Lower leg skin (tissue), 4 donors: Measurements from ENCODE around the gene DHPS. TPM values are rescaled to one million over a fixed set of nuclear protein-coding genes. Genes with fewer than 3 reads are reported as not detected.

Experiments used
- DNase-seq, 2 donors: peaks; one replicate each; pipeline ENCODE4 v3.0.0-alpha.2; 2019; ENCODE audit warnings: low spot score in 2 of 2
- H3K4me3 ChIP-seq: fragments of 200-600 bp; sonication (generic); 2 replicates; pipeline ENCODE4 v1.5.1; 2017; ENCODE audit warnings: mild to moderate bottlenecking, low read depth; ENCODE audit not compliant: poor library complexity, severe bottlenecking
- POLR2A ChIP-seq, 2 donors: fragments of 450-650 bp; IDR thresholded peaks; one replicate each; pipeline ENCODE4 v1.6.1; 2016 to 2017; ENCODE audit warnings: antibody characterized with exemption in 2 of 2, mild to moderate bottlenecking in 1 of 2, moderate library complexity in 1 of 2
- WGBS, 2 donors: methylation state at CpG; one replicate each; pipeline ENCODE4 v1.1.5; 2018; 5-methylcytosine and 5-hydroxymethylcytosine counted together
- intact Hi-C: fragments of 100-400 bp; cut with DNase I; formaldehyde crosslinking; loops from one replicate; pipeline ENCODE4 v1.15.0; 2023; ENCODE audit warnings: low total_unique reads
- total RNA-seq, 4 donors: library from RNA; depleted of rRNA; stranded (reverse); fragments of >200 nt; gene quantifications; one replicate each; pipeline ENCODE4 v1.1.0, GENCODE V29; 2016
- TF ChIP-seq, protein P1 (sequence below), 3 donors: fragments of 450-650 bp; IDR thresholded peaks; one replicate each; pipeline ENCODE4 v1.5.1; 2016; ENCODE audit warnings: antibody characterized with exemption in 3 of 3, mild to moderate bottlenecking in 3 of 3, moderate library complexity in 2 of 3

The DHPS gene
- total RNA-seq, 4 donors from 2014 or later = 101 to 218 (median 159) TPM

DNA sequence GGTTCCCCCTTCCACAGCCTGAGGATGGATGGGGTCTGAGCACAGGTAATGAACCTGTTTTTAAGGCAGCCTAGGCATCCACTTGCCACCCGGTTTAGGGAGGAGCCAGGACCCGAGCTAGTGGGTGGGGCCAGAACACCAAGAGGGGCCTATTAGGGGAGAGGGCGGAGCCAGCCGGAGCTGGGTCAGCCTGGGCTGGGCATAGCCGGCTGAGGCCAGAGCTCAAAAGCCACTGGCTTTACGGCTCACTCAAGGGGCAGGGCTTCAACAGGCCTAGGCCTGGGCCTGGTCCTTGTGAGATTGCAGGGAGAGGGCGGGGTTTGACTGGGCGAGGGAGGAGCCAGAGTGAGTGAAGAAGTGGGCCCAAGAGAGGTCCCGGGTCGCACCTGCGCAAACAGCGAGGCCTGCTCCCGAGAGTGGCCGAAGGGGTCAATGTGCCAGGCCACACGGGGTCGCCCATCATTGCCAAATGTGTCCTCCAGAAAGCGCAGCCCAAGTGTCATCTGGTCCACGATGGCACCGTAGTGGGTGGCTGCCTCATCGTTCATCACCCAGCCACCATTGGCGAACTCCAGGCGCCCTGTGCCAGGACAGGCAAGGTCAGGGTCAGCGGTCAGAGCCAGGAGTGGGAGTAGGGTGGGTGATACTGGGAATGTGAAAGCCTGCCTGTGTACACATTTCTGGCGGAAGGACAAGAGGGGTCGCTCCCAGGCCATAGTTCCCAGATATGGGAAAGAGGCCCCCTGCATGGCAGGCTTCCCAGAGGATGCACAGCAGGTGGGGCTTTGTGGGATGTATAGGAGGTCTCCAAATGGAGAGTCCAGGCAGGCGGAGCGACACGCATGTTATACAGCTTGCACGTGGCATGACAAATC, 17.0 kb downstream of the DHPS start:
- no peak overlapping the region for H3K4me3 ChIP-seq
- intact Hi-C loops = no loop called here
- 81 to 86% methylated on average over 28 of the region's 29 CpGs for WGBS, 2 donors
- TF ChIP-seq, protein P1, sequence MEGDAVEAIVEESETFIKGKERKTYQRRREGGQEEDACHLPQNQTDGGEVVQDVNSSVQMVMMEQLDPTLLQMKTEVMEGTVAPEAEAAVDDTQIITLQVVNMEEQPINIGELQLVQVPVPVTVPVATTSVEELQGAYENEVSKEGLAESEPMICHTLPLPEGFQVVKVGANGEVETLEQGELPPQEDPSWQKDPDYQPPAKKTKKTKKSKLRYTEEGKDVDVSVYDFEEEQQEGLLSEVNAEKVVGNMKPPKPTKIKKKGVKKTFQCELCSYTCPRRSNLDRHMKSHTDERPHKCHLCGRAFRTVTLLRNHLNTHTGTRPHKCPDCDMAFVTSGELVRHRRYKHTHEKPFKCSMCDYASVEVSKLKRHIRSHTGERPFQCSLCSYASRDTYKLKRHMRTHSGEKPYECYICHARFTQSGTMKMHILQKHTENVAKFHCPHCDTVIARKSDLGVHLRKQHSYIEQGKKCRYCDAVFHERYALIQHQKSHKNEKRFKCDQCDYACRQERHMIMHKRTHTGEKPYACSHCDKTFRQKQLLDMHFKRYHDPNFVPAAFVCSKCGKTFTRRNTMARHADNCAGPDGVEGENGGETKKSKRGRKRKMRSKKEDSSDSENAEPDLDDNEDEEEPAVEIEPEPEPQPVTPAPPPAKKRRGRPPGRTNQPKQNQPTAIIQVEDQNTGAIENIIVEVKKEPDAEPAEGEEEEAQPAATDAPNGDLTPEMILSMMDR (IDR thresholded peaks at IDR 0.05) = no peak
- no peak for TF ChIP-seq POLR2A (IDR thresholded peaks at IDR 0.05)
- no peak for DNase-seq

GRCh38 chr19:12660980-12661379, 20.7 kb downstream of the DHPS start:
- no peak overlapping the region for H3K4me3 ChIP-seq
- DNase-seq = no peak
- WGBS, 2 donors = 93 to 96% methylated on average over 12 of the region's 12 CpGs
- TF ChIP-seq, protein P1 (IDR thresholded peaks at IDR 0.05) = no peak
- TF ChIP-seq POLR2A (IDR thresholded peaks at IDR 0.05) = no peak
- intact Hi-C loops = no loop called here

- no peak for DNase-seq
- WGBS, 2 donors = 91 to 94% methylated on average over 22 of the region's 22 CpGs
- TF ChIP-seq POLR2A (IDR thresholded peaks at IDR 0.05) = no peak
- TF ChIP-seq, protein P1 (IDR thresholded peaks at IDR 0.05) = no peak
- intact Hi-C loops = no loop called here
- no peak overlapping the region for H3K4me3 ChIP-seq
These were observed 23.7 kb downstream of the DHPS start for GRCh38 chr19:12657966-12658365.

- WGBS, 2 donors = 74 to 79% methylated on average over 50 of the region's 50 CpGs
- intact Hi-C loops = no loop called here
- H3K4me3 ChIP-seq = no peak overlapping the region
- TF ChIP-seq POLR2A (IDR thresholded peaks at IDR 0.05) = no peak
- TF ChIP-seq, protein P1 (IDR thresholded peaks at IDR 0.05) = no peak
- no peak for DNase-seq
These were observed 24.6 kb downstream of the DHPS start for GRCh38 chr19:12656899-12657571.

DNA sequence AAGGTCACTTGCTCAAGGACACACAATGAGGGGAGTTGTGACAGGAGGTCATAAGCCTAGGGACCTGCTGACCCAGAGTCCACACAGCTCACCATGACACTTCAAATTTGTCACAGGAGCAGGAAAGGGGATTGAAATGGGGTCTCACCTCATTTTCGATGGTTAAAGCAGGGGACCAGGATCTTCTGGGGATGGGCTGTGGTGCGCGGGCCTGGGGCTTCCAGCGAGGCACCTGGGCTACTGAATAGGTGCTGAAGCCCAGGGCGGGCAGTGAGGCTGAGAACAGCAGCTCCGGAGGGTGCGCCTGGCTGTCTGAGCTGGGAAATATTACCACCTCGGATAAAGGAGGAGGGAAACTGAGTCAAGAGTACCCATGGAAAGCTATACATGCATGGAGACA, 26.1 kb downstream of the DHPS start:
- 96 to 97% methylated on average over 8 of the region's 8 CpGs for WGBS, 2 donors
- TF ChIP-seq POLR2A (IDR thresholded peaks at IDR 0.05) = no peak
- TF ChIP-seq, protein P1 (IDR thresholded peaks at IDR 0.05) = no peak
- DNase-seq = no peak
- H3K4me3 ChIP-seq = no peak overlapping the region
- intact Hi-C loops = no loop called here
